Right ventricle myocardium inferior (tissue), 1 donor: ENCODE results near the gene PEX14. TPM values are rescaled to one million over a fixed set of nuclear protein-coding genes. Genes with fewer than 3 reads are reported as not detected.

ENCODE experiments used
- ATAC-seq: fragments of 200-7000 bp; cut with Tn5 transposase; one replicate; pipeline ENCODE4 v1.9.1; 2020; ENCODE audit warnings: mild to moderate bottlenecking, moderate library complexity
- DNase-seq: peaks from one replicate; pipeline ENCODE4 v3.0.0; 2021; ENCODE audit errors: missing footprints
- intact Hi-C: fragments of 100-400 bp; cut with DNase I; formaldehyde crosslinking; loops from one replicate; pipeline ENCODE4 v1.11.0; 2022
- total RNA-seq: library from RNA; stranded (reverse); fragmentation: NEBNext Ultra II Directional; extraction: Animal tissue kit (Norgen Biotek cat#: 25700); gene quantifications from one replicate; pipeline ENCODE4 v1.2.1, GENCODE V29; 2021
- donor health status: DM: no; HTN: yes; CAD: no; lungs with severe emphysema.

Gene PEX14
- total RNA-seq, 1 donor from 2014 or later: 17.8 TPM

DNA sequence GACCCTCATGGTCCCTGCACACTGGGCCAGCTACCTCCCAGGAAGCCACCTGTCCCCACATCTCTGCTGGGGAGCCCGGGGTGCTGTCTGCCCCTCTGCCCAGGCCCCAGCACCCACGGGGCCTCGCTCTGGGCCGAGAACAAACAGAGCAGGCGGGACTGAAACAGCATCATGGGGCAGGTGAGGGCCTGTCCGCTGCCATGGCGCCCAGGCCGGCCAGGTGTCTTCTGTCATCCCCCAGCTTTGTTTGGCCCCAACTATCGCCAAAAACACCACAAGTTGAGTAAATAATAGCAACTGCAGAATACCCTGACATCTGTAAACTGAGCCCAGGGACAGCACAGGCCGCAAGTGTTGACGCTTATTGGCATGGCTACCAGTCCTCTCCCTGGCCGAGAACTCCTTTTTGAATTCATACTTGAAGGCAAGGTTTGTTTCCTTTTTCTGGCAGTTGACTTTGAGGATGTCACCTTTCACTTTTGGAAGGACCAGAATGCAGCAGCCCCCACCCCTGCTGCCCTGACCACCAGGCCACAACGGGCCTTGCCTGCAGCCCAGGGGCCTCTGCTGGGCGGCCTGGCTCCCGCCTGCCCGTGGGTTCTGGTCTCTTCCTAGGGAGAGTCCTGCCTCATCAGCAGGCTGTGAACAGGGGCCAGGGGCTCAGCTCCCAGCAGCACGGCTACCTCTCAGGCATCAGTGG lies 169.0 kb downstream of the PEX14 start:
- intact Hi-C loops: loop anchor here (10.0 kb wide), 1 partner anchor 119 kb away; no protein-coding TSS in a partner anchor
- DNase-seq (no peak), ATAC-seq (no peak)

DNA sequence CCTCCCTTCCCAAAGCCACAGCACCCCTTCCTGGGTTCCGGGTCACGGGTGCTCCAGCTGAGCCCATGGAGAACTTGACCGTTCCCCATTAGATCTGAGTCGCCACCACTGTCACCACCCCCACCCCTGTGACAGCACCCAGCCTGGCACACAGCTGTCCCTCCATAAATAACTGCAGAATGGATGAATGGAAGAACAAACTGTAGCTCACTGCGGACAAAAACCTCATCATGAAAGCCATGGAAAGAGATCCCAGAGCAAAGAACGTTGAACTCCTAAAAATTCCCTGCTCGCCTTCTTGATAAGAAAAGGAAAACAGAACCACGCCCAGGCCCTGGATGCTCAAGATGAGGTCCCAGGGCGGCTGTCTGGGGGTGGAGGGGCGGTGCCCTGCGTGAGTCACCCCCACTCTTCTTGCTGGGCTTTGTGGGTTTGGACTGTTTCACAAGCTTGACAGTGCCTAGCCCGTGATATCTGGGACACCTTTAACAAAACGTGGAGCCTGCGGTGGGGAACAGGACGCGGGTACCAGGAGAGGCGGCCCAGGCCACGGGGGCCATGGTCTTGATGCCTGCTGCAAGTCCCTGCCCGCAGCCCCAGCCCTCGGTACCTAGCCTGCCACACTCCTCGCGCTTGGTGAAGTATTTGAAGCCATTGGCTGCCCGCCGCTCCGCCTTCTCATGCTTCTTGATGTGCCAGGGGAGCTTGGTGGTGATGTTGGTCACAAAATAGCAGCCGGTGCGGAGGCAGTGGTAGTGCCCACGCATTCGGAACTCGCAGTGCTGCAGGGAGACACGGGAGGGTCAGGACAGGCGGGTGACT lies 169.8 kb downstream of the PEX14 start:
- ATAC-seq (no peak), DNase-seq (peak; percentile 65)
- intact Hi-C loops: loop anchor here (10.0 kb wide), 1 partner anchor 120 kb away; no protein-coding TSS in a partner anchor

DNA sequence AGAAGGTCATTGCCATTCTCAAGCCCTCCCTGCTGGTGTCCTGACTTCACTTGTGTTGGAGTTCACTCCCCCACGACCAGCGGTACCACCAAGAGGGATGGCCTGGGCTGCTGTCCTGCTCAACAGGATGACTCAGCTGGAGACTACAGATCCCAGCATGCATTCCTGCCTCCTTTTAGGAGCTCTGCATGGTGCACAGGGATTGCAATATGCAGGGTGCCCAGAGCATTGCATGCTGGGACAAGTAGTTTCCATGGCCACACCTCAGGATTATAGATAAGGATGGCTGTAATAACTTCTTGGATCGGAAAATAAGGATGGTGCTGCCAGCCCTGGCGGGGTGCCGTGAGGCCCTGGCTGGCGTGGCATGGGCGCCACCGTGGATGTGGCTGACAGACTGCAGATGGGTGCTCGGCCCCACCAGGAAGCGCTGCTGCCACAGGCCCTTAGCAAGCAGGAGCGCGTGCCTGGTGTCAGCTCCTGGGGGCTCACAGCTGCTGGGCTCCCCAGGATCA lies 171.7 kb downstream of the PEX14 start:
- intact Hi-C loops: loop anchor here (10.0 kb wide), 1 partner anchor 122 kb away; no protein-coding TSS in a partner anchor
- DNase-seq (no peak), ATAC-seq (peak; percentile 85)

DNA sequence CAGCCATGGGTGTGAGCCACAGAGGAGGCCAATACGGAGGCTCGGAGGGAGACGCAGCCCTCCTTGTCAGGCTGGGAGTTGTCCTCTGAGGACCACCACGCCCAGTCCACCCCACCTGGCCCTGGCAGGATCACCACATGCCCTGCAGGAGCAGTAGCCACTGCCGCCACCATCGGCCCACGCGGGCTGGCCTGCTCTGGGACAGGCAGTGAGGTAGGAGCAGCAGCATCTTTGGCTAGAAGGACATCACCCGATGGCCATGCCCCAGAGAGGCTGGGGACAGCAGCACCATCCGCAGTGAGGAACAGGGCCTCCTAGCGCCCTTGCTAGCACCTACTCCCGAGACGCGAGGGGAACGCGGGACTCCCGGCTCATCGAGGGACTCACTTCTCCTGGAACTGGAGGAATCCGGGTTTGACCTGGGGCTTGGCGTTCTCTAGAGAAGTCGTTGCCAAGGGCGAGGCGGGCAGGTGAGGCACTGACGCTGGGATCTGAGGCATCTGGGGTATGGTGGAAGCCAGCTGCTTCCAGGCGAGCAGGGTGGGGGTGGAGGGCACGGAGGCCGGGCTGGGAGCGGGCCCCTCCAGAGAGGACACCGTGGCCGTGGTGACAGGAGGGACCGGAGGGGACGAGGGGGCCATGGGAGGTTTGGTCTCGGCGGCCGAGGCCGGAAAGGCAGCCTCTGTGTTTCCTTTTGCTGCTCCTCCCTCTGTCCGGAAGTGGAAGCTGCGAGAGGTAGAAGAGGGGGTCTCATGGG lies 172.8 kb downstream of the PEX14 start:
- DNase-seq (no peak), ATAC-seq (no peak)
- intact Hi-C loops: loop anchor here (10.0 kb wide), 1 partner anchor 123 kb away; no protein-coding TSS in a partner anchor

DNA sequence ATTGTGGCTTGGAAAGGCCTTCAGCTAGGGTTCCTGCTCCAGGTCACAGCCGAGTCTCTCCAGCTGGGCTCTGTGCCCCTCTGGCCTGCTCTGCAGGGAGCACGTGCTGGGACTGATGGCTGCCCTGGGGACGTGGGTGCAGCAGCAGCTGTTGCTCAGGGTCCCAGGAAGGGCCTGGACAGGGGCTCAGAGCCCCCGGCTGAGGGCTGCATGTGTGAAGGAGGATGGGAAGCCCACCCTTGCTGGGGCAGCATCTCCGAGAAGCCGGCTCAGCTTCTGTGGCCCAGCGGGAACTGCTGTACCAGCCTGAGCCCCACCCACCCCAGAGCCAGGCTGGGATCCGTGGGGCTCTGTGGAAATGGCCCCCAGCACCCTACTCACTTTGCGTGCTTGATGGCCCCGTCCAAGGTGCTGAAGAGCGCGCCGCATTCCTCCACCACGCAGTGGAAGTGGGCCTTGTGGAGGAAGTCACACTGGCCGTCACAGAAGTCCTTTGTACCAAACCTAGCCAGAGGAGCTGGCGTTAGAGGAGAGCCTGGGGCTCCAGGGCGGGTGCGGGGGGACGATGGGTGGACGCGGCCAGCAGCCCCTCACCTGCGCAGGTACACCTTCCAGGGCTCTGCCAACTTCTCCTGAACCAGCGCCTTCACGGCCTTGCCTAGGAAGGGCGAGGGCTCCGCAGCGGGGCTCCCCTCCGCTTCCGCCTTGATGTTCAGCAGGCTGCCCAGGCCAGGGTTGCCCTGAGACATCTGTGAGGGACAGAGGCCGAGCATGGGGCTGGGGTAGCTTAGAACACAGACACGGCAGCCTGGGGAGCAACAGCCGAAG lies 174.2 kb downstream of the PEX14 start:
- intact Hi-C loops: loop anchor here (10.0 kb wide), 1 partner anchor 124 kb away; no protein-coding TSS in a partner anchor
- no peak for DNase-seq
- ATAC-seq: no peak

DNA sequence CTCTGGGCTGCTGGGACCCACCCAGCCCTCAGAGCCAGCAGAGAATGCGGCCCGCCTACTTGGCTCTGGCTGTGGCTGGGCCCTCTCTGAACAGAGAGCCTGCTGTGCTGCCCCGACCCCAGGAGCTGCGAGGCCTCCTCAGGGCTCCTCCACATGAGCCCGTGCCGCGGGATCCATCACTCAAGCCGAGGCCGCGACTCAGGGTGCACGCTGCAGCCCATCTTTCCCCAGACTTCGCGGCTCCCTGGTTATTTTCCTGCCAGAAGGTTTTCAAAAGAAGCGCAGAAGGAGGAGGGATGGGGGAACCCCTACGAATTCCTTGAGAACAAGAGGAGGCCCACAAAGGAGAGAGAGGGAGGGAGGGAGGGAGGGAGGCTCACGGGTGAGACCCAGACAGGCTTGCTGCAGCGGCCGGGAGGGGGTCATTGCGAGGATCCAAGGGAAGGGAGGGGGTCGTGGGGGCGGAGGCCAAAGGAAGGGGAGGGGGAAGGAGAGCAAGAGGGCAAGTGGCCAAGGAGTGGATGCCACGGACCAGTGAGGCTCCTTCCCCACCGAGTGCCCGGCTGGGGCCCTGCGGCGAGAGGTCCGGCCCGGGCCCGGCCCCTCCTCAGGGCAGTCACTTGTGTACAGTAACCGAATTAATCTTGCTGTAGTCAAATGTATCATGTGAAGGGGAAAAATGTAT lies 174.9 kb downstream of the PEX14 start:
- intact Hi-C loops: loop anchor here (10.0 kb wide), 1 partner anchor 125 kb away; no protein-coding TSS in a partner anchor
- no peak for DNase-seq
- no peak for ATAC-seq

DNA sequence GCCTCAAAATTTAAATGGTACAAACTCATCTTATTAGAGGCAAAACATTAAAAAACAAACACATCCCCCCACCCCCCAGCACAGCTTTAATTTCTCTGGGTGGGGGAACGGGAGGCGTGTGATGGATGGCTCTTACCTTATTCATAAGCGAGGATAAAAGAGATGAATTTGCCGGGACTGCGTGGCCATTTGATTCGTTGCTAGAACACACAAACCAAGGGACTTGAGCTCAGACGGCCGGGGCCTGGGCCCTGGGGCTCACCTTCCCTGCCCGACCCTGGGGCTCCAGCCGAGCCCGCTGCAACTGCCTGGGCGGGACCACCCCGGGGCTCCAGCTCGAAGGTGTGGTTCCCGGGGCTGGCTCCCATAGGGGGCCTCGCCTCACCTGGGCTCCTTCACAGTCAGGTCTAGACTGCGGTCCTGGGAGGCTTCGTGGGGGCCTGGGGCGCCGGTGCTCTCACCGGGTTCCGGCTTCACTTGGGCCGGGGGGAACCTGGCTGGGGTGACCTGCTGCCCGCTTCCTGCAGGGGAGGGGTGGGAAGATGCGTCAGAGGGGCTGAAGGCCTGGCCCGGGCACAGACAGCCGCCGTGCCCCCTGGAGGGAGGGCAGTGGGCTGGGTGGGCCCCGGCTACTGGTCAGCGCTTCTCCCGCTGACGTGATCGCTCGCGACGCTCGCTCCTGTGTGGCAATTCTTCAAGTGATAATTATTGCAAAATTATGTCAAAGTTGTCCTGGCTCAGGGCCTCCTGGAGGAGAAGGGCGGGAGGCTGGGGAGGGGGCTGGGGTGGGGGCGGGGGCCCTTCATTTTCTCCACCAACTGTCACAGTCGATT lies 176.0 kb downstream of the PEX14 start:
- DNase-seq (no peak), ATAC-seq (no peak)
- intact Hi-C loops: no loop called here

DNA sequence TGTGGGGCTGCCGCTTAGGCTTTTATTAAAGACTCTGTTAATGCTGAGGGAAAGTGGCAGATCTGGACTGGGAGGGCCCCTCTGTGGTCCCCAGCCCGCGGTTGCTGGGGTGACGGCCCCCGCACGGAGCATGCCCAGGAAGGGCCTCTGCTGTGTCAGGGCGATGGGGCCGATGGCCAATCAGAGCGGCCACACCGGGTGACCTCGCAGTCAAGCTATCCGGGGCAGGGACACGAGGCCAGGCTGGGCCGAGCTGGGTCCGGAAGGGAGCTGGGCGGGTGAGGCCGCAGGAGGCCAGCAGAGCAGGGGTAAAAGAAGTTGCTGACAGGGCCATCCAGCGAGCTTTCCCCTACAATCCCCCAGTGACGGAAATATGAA lies 176.6 kb downstream of the PEX14 start:
- no peak for DNase-seq
- intact Hi-C loops: no loop called here
- no peak for ATAC-seq

DNA sequence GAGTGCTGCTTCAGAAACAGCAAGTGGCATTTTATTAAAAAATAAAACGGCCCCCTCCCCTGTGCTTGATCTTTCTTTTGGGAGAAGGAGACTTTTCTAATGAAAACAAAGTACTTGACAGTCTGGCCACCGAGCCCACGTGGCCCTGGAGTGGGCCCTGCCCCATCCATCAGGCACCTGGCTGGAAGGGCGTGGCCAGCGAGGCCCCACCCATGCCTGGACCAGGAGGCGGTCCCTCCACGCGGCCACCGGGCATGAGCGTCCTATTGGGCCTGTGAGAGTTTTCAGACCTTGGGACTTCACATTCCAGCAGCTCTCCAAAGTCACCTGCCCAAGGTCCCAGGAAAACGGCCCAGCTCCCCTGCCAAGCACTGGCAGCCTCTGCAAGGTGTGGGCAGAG lies 177.0 kb downstream of the PEX14 start:
- no peak for ATAC-seq
- intact Hi-C loops: no loop called here
- no peak for DNase-seq

DNA sequence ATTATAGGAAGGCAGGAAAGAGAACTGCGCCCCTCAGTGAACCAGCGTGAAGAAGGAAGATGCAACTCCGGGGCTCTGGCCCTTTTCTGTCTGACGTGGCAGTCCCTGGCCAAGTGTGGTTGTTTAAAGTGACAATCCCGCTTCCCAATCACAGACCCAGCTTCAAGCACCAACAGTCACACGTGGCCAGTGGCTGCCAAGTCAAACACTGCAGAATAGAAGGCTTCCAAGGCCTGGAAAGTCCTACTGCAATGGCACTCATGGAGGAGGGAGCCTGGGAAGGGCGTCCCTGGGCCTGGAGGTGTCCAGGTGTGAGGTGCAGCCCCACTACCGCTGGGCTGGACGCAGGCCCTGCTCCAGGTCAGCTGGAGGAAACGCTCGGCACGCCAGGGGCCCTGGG lies 177.9 kb downstream of the PEX14 start:
- ATAC-seq: no peak
- DNase-seq: no peak
- intact Hi-C loops: no loop called here

DNA sequence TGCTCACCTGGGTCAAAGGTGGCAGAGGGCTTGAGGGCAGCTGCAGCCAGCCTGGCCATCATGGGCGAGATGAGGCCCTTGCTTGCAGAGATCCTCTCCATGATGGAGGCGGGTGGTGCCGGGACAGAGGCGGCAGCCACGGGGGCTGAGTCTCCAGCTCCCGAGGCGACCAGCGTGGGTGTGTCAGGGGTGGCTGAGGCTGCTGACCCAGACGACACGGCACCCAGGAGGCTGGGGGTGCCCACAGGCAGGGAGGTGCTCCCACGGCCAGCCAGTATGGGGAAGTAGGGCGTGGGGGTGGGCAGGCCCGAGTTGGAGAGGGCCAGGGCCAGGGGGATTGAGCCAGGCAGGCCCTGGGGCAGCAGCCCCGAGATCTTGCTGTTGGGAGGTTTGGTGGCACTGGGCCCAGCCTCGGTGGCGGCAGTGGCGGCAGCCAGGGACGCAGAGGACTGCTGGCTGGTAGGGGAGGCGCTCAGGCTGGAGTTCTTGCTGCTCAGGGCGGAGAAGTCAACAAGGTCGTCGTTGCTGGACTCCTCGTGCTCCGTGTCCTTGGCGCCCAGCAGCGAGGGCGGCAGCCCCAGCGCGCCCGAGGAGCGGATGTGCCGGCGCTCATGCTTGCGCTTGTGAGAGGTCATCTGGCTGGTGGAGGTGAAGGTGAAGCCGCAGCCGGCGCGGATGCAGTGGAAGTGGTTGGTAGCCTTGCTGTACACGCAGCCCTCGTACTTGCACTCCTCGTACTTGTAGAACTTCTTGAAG lies 178.8 kb downstream of the PEX14 start:
- no peak for DNase-seq
- peak; percentile 21 for ATAC-seq
- intact Hi-C loops: no loop called here

DNA sequence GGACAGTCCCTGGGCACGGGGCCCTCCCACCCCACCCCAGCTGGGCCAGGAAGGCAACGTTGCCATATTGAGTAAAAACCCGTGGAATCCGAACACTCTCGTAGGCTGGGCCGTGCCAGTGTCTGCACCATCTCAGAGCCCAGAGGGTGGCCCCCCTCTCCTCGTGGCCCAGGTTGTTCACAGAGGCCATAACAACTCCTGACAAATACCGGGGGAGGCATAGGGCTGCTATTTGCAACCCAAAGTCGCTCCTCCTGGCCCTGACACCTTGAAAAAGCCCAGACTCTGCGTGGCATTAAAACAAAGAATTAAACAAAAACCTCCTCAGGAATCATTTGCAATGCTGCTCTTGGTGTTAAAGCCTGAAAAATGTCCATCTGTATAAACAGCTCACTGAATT lies 180.3 kb downstream of the PEX14 start:
- ATAC-seq (no peak), DNase-seq (no peak)
- intact Hi-C loops: no loop called here

DNA sequence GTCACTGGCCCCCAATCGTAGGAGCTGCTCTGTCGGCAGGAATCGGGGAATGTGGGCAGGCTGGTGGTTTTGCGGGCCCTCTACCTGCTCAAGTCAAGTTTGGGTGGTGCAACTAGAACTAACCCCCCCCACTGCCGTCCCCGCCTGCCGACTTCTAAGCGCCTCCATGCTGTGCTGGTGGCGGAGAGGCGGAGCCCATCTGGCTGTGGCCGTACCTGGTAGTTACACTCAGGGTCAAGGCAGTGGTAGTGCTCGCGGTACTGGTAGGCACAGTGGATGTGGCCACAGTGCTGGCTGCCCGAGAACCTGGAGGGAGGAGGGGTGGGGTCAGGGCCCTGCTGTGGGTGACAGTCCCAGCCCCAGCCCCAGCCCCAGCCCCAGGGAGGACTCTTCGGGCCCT lies 181.7 kb downstream of the PEX14 start:
- ATAC-seq (no peak), DNase-seq (no peak)
- intact Hi-C loops: no loop called here

DNA sequence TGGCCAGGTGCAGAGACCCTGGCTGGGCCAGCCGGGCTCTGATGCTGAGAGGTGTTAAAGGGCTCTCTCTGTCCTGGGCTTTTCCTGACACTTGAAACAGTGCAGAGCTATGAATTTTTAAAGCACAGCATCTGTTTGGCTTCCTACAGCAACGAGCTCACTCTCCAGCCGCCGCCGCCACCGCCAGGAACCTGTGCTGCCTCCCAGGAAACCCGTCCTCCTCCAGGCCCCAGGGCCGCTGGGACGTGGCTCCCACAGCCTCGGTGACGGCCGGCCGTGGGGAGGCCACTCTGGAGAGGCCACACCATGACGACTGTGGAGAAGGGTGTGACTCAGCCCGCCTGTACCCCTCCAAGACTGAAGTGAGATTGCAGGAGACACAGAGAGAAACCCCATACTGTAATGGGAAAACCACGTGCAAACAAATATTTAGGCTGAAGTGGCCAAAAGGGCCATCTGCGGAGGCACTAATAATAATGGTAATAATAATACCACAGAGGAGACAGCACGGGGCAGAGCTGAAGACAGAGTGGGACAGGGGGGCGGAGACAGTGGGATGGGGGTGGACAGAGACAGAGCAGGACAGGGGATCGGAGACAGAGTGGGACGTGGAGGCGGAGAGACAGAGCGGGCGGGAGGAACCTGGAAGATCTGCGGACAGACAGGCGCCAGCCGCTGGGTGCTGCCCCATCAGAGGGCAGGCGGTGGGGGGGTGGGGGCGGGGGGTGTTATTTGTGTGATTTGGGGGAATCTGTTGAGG lies 182.5 kb downstream of the PEX14 start:
- intact Hi-C loops: no loop called here
- DNase-seq (no peak), ATAC-seq (no peak)

DNA sequence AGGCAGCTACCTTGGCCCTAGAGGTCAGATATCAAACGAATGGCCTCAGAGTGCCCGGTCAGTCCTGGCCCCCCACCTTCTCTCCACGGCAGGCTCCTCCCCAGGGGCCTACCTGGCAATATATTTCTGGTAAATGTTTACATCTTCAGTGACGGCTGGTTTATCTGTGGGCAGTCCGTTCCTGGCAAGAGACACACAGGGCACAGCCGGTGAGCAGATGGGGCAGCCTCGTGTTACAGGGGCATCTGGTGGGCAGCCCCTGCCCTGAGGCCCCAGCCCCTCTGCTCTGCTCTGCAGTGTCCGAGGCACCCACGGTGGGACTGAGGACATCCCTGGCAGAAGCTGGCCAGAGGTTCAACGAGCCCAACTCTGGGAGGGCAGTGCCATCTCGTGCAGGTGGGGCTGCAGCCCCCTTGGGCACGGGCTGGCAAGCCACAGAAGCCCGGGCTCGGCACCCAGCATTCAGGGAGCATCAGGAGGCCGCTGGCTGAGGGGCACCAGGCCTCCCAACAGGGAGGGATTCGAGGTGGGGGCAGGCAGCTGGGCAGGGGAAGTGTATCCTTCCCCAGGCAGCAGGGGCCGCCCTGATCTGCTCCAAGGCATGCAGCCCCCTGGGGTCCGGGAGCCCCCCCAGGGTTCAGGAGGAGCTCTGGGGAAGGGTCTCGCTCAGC lies 183.8 kb downstream of the PEX14 start:
- DNase-seq (no peak), ATAC-seq (no peak)
- intact Hi-C loops: no loop called here
